HepG2 (cell line): ENCODE measurements around the gene BBIP1. TPM values are rescaled to one million over a fixed set of nuclear protein-coding genes. Genes with fewer than 3 reads are reported as not detected.

Experiments used
- FOXA3 ChIP-seq: IDR thresholded peaks from 2 replicates; pipeline ENCODE4 v1.6.1; 2016; ENCODE audit warnings: missing genetic modification reagents, missing compliant biosample characterization
- FOXK1 ChIP-seq: sonication (generic); formaldehyde crosslinking; IDR thresholded peaks from 2 replicates; pipeline ENCODE4 v1.4.0; 2020; ENCODE audit warnings: low read depth, missing genetic modification reagents, borderline replicate concordance
- GABPA ChIP-seq, 2 experiments: IDR thresholded peaks; 2 replicates each; pipeline ENCODE4 v1.6.1; 2011 to 2016; ENCODE audit warnings: low read depth in 2 of 2, low read length in 1 of 2, missing biosample characterization in 1 of 2, missing genetic modification characterization in 1 of 2
- KAT8 ChIP-seq: IDR thresholded peaks from 2 replicates; pipeline ENCODE4 v1.6.1; 2016; ENCODE audit warnings: missing genetic modification reagents, missing compliant biosample characterization
- MAZ ChIP-seq, 2 experiments: sonication (generic) in 1 of 2; formaldehyde crosslinking in 1 of 2; IDR thresholded peaks; 2 replicates each; pipeline versions ENCODE4 v1.5.0 to v1.6.1; 2012 to 2020; ENCODE audit warnings: low read depth in 2 of 2, mild to moderate bottlenecking in 2 of 2, borderline replicate concordance in 1 of 2, improper control_type of control experiment in 1 of 2, low read length in 1 of 2, missing genetic modification reagents in 1 of 2, moderate library complexity in 1 of 2
- MEIS2 ChIP-seq: sonication (generic); formaldehyde crosslinking; IDR thresholded peaks from 2 replicates; pipeline ENCODE4 v1.9.0; 2021; ENCODE audit warnings: mild to moderate bottlenecking, missing genetic modification reagents
- NFYB ChIP-seq: sonication (generic); formaldehyde crosslinking; IDR thresholded peaks from 2 replicates; pipeline ENCODE4 v1.4.0; 2020; ENCODE audit warnings: missing genetic modification reagents
- RARA ChIP-seq: IDR thresholded peaks from 2 replicates; pipeline ENCODE4 v1.6.1; 2016; ENCODE audit warnings: missing genetic modification reagents, missing compliant biosample characterization
- YEATS4 ChIP-seq: sonication (generic); formaldehyde crosslinking; IDR thresholded peaks from 2 replicates; pipeline ENCODE4 v1.4.0; 2020; ENCODE audit warnings: missing genetic modification reagents, borderline replicate concordance
- polyA plus RNA-seq, 8 experiments: library from polyadenylated mRNA; depleted of rRNA in 3 of 8; stranded (reverse) in 7 of 8; unstranded in 1 of 8; fragments of >200 nt; fragmentation: Illumina TruSeq in 4 of 8; extraction: Trizol in 4 of 8; gene quantifications; 2 replicates each; pipeline versions ENCODE4 v1.2.1 to v1.2.3, GENCODE V29; 2011 to 2016; ENCODE audit warnings: low read depth in 4 of 8, missing spikeins in 1 of 8, mixed read lengths in 1 of 8; ENCODE audit not compliant: insufficient read depth in 1 of 8
- total RNA-seq, 5 experiments: library from RNA; depleted of rRNA; stranded (reverse); fragments of >200 nt; fragmentation: Illumina TruSeq; extraction: Trizol; gene quantifications; 2 replicates each; pipeline ENCODE4 v1.2.3, GENCODE V29; 2016; ENCODE audit warnings: low read depth in 1 of 5
- TF ChIP-seq, protein P1 (sequence below): sonication (generic); formaldehyde crosslinking; IDR thresholded peaks from 2 replicates; pipeline ENCODE4 v1.8.1; 2022; ENCODE audit warnings: low read depth, mild to moderate bottlenecking, missing genetic modification reagents
- TF ChIP-seq, protein P2 (sequence below): sonication (generic); formaldehyde crosslinking; IDR thresholded peaks from 2 replicates; pipeline ENCODE4 v1.8.0; 2022; ENCODE audit warnings: mild to moderate bottlenecking, missing genetic modification reagents
- TF ChIP-seq, protein P3 (sequence below): sonication (generic); formaldehyde crosslinking; IDR thresholded peaks from 2 replicates; pipeline ENCODE4 v1.4.0; 2020; ENCODE audit warnings: missing genetic modification reagents
- TF ChIP-seq, protein P4 (sequence below): sonication (generic); formaldehyde crosslinking; IDR thresholded peaks from 2 replicates; pipeline ENCODE4 v1.4.0; 2020; ENCODE audit warnings: low read depth, mild to moderate bottlenecking, missing genetic modification reagents

BBIP1 gene
- total and polyA plus RNA-seq, 2 of the 13 experiments (the other 11 are each of a cell fraction or from before 2014, with no cell fraction given) = 18.3 to 24.1 TPM

DNA sequence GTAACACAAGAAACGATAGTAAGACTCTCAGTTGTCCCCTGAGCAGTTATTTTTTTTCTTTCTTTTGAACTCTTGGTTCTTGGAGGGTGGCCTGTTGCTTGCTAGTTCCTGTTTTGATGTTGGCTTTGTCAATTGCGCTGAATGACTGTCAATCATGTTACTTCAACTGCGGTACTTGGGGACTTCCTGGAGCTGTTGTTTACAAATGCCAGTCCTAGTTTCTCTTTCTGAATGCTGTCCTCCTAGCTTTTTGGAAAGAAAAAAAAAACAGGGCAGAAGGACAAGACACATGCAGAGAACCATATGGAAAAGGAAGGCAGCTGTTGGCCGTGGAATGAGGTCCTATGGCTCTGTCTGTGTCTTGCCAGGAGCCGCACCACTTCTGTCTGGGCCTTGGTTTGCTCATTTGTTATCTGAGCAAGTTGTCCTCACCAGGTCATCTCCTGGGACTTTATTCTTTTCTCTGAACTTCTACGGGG, 54.3 kb downstream of the BBIP1 start (continued):
- TF ChIP-seq MAZ (IDR thresholded peaks at IDR 0.05; ENCODE audit: borderline replicate concordance, low read depth, low read length) (no peak), MAZ (CRISPR knock-in tag; IDR thresholded peaks at IDR 0.05; ENCODE audit: low read depth) (no peak), FOXK1 (peak; percentile 64; the same call in 1 of the 2 replicates), KAT8 (CRISPR knock-in tag) (peak; percentile 49), GABPA (IDR thresholded peaks at IDR 0.05; ENCODE audit: low read depth, low read length) (no peak), GABPA (CRISPR knock-in tag; IDR thresholded peaks at IDR 0.05; ENCODE audit: low read depth) (peak; percentile 49), RARA (CRISPR knock-in tag) (peak; percentile 21; the same call in 1 of the 2 replicates), MEIS2 (CRISPR knock-in tag) (peak; percentile 71; the same call in 1 of the 2 replicates), NFYB (CRISPR knock-in tag) (peak; percentile 41; the same call in 1 of the 2 replicates), FOXA3 (CRISPR knock-in tag) (peak; percentile 74), YEATS4 (CRISPR knock-in tag) (0 out of 2 replicates have a peak, but pooled peaks have one; percentile 19)
- TF ChIP-seq, protein P1, sequence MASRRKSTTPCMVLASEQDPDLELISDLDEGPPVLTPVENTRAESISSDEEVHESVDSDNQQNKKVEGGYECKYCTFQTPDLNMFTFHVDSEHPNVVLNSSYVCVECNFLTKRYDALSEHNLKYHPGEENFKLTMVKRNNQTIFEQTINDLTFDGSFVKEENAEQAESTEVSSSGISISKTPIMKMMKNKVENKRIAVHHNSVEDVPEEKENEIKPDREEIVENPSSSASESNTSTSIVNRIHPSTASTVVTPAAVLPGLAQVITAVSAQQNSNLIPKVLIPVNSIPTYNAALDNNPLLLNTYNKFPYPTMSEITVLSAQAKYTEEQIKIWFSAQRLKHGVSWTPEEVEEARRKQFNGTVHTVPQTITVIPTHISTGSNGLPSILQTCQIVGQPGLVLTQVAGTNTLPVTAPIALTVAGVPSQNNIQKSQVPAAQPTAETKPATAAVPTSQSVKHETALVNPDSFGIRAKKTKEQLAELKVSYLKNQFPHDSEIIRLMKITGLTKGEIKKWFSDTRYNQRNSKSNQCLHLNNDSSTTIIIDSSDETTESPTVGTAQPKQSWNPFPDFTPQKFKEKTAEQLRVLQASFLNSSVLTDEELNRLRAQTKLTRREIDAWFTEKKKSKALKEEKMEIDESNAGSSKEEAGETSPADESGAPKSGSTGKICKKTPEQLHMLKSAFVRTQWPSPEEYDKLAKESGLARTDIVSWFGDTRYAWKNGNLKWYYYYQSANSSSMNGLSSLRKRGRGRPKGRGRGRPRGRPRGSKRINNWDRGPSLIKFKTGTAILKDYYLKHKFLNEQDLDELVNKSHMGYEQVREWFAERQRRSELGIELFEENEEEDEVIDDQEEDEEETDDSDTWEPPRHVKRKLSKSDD (CRISPR knock-in tag) = no peak
- TF ChIP-seq, protein P2, sequence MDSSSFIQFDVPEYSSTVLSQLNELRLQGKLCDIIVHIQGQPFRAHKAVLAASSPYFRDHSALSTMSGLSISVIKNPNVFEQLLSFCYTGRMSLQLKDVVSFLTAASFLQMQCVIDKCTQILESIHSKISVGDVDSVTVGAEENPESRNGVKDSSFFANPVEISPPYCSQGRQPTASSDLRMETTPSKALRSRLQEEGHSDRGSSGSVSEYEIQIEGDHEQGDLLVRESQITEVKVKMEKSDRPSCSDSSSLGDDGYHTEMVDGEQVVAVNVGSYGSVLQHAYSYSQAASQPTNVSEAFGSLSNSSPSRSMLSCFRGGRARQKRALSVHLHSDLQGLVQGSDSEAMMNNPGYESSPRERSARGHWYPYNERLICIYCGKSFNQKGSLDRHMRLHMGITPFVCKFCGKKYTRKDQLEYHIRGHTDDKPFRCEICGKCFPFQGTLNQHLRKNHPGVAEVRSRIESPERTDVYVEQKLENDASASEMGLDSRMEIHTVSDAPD (CRISPR knock-in tag) = no peak
- TF ChIP-seq, protein P3, sequence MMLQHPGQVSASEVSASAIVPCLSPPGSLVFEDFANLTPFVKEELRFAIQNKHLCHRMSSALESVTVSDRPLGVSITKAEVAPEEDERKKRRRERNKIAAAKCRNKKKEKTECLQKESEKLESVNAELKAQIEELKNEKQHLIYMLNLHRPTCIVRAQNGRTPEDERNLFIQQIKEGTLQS (CRISPR knock-in tag) = no peak
- TF ChIP-seq, protein P4, sequence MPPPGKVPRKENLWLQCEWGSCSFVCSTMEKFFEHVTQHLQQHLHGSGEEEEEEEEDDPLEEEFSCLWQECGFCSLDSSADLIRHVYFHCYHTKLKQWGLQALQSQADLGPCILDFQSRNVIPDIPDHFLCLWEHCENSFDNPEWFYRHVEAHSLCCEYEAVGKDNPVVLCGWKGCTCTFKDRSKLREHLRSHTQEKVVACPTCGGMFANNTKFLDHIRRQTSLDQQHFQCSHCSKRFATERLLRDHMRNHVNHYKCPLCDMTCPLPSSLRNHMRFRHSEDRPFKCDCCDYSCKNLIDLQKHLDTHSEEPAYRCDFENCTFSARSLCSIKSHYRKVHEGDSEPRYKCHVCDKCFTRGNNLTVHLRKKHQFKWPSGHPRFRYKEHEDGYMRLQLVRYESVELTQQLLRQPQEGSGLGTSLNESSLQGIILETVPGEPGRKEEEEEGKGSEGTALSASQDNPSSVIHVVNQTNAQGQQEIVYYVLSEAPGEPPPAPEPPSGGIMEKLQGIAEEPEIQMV (CRISPR knock-in tag) = no peak
